Fibroblast of gingiva (primary cell): ENCODE measurements around the gene ITIH2.
"Not testable (repeated sequence)": the region's sequence is repeated elsewhere in the genome, so short reads cannot be mapped to it uniquely, and the experiment has no call there.

ENCODE experiments used
- DNase-seq: peaks from one replicate; pipeline ENCODE4 v3.0.0-alpha.2; 2011; ENCODE audit warnings: low read depth

Gene ITIH2

DNA sequence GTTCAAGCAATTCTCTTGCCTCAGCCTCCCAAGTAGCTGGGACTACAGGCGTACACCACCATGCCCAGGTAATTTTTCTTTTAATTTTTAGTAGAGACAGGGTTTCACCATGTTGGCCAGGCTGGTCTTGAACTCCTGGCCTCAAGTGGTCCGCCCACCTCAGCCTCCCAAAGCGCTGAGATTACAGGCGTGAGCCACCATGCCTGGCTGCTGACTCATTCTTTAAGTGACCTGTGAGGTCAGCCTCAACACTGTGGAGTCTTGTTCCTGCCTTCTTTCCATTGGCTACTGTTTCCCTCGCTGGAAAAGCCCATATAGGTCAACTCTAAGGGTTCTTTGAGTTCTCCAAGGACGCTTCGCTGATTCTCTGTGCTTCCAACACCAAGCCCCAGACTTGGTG lies 45.5 kb downstream of the ITIH2 start:
- not testable (repeated sequence) for DNase-seq

DNA sequence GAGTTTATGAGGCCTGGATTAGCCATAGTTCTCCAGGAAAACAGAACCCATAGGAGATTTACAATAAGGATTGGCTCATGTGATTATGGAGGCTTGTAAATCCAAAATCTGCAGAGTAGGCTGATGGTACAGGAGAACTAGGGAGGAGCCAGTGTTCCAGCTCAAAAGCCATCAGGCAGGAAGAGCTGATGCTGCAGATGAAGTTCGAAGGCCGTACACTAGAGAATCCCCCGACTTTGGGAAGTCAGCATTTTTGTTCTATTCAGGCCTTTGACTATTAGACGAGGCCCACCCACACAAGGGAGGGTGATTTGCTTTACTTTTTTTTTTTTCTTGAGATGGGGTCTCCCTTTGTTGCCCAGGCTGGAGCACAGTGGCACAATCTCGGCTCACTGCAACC lies 47.1 kb downstream of the ITIH2 start:
- no peak for DNase-seq

DNA sequence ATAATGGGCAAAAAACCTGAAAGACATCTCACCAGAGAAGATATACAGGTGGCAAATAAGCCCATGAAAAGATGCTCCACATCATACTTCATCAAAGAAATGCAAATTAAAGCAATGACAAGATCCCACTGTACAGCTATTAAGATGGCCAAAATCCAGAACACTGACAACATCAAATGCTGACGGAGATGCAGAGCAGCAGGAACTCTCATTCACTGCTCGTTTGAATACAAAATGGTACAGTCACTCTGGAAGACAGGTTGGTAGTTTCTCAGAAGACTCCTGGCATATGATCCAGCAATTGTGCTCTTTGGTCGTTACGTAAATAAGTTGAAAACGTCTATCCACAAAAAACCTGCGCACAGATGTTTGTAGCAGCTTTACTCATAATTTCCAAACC lies 49.1 kb downstream of the ITIH2 start:
- no peak for DNase-seq

DNA sequence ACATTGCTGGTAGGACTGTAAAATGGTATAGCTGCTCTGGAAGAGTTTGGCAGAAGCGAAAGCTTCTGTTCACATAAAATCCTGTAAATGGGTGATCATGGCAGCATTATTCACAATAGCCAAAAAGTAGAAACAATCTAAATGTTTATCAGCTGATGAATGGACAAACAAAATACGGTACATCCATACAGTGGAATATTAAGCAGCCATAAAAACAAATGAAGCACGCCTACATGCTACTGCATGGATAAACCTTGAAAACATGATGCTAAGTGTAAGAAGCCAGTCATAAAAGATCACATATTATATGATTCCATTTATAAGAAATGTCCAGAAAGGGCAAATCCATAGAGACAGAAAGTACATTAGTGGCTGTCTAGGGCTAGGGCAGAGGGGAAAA lies 52.0 kb downstream of the ITIH2 start:
- DNase-seq: no peak

DNA sequence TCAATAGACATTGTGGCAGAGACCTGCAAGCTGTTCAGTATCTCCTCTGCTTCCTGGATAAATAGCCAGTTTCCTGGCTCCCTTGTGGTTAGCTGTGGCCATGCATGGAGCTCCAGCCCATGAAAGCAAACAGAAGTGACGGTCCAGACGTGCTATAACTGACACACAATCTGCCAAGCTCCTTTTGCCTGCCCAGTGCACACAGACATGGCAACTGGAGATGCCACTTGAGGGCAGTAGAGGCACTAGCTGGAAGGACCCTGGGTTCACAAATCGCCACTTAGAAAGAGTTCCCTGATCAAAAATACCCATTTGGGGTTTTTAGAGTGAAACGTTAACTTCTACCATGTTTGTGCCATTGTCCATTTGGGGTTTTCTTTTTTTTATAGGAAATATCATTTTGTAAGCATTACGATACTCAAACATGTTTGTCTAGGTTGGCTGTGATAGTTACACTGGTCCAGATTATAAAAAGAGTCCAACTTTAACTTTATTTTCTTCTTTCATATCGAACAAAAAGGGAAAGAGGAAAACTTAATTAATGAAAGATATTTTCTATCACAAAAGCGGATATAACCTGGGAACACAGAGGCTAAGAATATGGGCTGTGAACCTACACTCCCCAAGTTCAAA lies 53.4 kb downstream of the ITIH2 start:
- no peak for DNase-seq

DNA sequence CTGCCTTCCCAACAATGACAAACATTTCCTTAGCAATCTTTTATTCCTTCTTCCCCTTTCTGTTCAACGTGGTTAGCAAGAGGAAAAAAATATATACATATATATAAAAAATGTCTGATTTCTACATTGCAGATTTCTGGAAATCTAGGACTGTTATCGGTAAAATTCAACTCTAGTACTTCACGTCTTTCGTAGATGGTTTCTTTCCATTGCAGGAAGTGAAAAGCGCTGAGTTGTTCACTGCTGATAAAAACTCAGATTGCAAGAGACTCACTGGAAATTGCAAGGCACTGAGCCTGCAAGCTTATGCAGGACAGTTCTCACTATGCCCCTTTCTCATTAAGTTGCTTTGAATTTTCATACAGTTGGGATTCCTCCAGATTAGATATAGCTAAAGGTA lies 60.8 kb downstream of the ITIH2 start:
- no peak for DNase-seq

DNA sequence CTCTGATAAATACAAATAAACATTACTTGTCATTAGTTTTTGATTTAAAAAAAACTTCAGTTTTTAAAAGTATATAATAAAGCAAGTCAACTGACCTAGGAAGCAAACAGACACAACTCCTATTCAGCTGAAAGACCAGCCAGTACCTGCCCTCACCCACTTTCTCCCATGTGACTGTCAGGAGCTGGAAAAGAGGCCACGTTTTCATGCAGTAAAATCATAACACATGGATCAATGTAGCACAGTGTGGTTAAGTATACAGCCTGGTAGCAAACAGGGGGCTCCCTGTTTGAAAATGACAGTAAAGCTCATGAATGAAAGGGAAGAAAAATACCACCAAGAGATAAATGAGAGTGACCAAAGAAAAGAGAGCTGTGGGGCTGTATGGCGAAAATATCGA lies 63.1 kb downstream of the ITIH2 start:
- DNase-seq: no peak

DNA sequence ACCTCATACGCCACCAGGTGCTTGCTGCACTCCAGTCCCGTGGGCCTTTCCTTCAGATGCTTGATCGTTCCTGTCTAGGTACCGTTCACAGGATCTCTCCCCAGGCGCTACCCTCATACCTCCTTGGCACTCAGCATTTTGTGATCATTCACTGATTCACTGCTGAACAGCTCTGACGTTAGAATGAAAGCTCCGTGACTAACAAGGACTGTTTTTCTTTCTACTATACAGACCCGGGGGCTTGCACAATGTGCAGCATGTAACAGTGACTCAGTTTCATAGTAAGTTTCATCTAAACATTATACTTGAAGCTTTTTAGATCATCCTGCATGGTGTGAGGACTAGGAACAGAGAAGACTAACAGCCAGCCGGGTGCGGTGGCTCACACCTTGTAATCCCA lies 64.1 kb downstream of the ITIH2 start:
- peak; percentile 71 for DNase-seq

DNA sequence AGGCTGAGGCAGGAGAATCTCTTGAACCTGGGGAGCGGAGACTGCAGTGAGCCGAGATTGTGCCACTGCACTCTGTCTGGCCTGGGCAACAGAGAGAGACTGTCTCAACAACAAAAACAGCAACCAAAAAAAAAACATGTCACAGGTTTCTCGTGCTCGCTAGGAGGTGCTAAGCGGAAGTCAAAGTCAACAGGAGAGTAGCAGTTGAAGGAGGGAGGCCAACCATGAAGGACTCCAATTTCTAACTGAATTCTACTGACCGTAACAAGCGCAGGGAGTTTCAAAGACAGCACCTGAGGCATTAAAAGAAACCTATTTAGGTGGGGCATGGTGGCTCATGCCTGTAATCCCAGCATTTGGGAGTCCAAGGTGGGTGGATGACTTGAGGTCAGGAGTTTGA lies 65.3 kb downstream of the ITIH2 start:
- DNase-seq: no peak

DNA sequence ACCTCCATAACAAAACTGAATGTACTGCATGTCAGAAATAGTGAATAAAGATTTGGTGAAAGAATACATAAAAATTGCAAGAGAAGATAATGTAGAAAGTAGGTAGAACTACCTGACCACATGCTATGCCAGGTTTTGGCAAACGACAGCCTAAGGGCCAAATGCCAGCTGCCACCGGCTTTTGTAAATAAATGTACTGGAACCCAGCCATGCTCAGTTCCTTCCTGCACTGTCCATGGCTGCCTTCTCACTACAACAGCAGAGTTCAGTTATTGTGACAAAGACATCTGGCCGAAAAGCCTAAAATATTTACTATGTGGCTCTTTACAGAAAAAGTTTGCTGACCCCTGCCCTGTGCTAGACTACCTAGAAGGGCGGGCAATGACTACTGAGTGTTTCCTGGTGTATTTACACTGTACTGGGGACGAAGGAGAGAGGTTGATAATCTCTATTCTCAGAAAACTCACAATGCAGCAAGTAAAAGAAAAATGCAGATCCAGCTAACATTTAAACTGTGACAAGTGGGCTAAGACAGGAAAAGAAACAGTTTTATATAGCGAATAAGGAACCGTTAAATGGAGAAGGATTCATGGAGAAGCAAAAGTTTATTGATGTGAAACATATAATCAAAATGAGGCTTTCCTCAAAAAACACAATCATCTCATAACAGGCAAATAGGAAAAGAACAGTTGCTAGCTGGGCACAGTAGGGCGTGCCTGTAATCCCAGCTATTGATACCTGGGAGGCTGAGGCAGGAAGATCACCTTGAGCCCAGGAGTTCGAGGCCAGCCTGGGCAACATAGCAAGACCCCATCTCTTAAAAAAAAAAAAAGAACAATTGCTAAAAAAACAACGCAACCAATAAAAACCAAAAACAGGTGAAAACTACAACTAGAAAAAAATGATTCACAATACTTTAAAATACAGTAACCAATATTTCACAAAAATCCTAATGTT lies 71.0 kb downstream of the ITIH2 start:
- DNase-seq: no peak

DNA sequence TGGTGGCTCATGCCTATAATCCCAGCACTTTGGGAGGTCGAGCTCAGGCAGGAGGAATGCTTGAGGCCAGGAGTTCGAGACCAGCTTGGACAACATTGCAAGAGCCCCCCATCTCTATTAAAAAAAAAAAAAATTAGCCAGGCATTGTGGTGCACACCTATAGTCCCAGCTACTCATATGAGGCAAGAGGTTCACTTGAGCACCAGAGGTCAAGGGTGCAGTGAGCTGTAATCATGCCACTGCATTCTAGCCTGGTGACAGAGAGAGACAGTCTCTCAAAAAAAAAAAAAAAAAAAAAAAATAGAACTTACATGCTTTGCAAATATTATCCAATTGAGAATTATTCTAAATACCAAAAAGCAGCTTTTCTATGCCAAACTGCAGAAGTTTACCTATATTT lies 73.7 kb downstream of the ITIH2 start:
- no peak for DNase-seq

DNA sequence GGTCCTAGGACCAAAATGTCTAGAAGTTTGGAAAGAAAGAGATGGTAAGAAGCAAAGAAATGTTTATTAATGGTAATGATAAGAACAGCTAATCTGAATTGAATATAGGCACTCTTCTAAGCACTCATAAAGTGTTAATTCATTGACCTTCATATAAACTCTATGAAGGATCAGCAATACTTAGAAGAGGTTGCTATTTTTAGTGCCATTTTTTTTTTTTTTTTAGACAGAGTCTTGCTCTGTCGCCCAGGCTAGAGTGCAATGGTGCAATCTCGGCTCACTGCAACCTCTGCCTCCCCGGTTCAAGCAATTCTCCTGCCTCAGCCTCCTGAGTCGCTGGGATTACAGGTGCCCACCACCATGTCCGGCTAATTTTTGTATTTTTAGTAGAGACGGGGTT lies 79.1 kb downstream of the ITIH2 start:
- DNase-seq: not testable (repeated sequence)

DNA sequence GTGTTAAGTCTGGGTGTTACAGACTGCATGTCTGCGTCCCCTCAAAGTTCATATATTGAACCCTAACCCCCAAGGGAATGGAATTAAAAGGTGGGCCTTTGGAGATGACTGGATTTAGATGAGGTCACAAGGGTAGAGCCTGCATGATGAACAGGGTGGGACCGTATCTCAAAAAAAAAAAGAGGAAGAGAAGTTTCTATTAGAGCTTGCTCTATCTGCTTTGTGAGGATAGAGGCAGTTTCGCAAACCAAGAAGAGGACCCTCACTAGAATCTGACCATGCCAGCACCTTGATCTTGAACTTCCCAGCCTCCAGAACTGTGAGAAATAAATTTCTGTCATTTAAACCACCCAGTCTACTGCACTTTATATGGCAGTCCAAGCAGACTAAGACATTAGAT lies 83.3 kb downstream of the ITIH2 start:
- DNase-seq: no peak

DNA sequence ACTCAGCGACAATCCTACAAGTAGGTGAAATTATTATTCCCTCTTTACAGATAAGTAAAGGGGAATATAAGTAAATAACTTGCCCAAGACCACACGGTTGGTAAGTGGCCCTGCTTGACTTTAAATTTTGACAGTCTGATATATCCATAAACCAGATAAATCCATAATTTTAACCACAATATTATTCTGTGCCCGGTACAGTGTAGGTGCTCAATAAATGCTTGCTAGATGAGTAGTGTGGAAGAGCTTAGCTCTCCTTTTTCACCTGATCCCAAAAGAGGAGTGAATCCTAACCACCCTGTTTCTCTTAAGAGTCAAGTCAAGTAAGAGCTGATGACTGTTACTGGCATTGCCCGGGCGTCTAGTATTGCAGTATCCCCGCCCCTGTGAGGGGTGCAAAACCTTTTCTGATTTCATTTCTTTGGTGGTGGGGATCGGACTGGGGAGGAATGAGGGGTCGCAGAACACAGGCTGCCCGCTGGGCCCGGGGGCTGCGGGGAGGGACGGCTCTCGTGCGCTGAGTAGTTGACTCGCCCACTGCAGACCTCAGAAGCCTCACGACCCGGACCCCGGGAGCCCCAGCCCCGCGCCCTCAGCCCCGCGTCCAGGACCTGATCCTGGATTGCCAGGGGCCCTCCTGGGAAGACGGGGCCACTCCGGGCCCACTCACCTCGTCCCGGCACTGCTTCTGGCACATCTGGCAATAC lies 84.2 kb downstream of the ITIH2 start:
- no peak for DNase-seq

DNA sequence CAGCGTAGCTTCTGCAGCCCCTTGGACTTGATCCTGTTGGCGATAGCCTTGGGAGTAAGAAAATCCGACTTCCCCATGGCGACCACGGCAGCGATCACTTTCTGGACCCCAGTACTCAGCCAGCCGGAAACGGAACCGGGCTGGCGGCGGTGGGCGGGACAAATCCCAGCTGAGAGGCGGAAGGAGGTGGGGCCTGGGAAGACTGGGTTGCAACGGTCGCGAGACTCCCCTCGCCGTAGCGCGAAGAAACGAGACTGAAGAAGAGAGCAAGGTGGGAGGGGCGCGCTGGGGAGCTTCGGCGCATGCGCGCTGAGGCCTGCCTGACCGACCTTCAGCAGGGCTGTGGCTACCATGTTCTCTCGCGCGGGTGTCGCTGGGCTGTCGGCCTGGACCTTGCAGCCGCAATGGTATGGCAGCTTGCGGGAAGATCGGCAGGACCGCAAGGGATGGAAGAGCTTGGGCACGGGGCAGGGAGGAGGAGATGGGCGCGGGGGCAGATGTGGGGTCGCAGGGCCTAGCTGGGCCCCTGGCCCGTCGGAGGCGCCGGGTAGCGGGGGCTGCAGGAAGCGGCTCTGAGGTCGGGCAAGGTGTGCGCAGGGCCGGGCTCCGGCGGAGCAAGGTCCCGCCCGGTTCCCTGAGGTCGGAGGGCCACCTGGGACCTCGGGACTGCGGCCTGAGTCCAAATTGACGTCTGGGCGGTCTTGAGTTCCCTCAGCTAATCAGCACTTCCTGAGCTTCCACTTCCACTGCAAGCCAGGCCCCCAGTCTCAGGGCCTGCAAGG lies 84.9 kb downstream of the ITIH2 start, which contains the start of the genes ATP5F1C and KIN:
Gene ATP5F1C, plus strand, starts transcription at position 321 of the 782 bp plus-strand sequence. Its CDS starts 31 bp downstream, at position 352.
Gene KIN, minus strand, starts transcription at position 137 of the 782 bp plus-strand sequence. Its CDS starts 60 bp downstream, at position 77.
- peak; percentile 95 for DNase-seq

DNA sequence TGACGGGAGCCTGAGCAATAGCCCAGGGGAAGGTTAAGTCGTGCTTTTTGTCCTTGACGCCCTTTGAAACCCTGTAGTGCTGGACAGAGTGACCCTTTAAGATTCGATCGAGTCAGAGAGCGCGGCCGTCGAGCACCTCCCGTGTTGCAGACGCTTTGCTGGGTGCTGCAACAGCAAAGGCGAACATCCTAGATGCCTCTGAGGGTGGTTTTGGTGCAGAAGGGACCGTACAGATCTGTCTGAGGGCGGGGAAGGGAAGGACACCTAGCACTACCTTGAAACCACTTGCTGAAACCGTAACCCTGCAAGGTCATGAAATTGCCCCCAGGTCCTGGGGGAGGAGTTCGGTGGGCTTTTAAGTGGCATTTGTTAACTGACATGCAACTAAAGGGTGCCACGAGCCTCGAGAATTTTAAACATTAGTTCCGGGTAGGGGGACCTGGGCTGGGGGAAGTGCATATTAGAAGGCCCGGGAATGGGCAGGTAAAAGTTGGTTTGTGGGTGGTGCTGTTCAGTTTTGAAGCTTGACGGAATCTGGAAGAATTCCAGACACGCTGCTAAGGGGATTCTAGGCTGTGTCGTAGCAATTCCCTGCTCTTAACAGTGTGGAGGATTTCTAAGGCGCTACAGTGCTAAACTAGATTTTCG lies 85.6 kb downstream of the ITIH2 start:
- DNase-seq: no peak

DNA sequence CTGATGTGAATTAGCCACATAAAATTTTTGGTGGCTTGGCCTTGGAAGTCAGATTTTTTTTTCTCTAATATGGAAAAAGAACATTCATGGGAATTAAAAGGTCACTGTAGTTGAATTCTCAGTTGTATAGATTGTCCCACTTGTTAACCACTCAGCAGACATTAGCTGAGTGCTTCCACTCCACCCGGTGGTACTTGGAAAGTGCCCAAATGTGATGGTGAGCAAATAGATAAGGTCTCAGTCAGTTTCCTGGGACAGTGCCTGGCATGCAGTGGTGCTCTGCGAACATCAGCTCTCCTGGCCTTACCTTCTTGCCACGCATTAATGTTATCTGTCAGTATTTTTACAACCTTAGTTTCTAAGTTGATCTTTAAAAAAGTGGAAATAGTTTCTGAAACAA lies 86.3 kb downstream of the ITIH2 start:
- DNase-seq: no peak

DNA sequence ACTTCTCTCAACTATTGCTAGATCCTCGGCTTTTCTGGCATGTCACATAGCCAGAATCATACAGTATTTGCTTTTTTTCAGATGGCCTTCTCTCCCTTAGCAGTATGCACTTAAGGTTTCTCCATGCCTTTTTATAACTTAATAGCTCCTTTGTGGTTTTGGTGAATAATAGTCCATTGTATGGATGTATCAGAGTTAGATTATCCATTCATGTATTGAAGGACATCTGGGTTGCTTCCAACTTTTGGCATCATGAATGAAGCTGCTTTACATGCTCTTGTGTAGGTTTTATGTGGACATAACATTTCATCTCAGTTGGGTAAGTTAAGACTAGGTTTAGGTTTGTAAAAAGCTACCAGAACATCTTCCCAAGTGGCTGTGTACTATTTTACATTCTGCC lies 89.4 kb downstream of the ITIH2 start:
- no peak for DNase-seq

DNA sequence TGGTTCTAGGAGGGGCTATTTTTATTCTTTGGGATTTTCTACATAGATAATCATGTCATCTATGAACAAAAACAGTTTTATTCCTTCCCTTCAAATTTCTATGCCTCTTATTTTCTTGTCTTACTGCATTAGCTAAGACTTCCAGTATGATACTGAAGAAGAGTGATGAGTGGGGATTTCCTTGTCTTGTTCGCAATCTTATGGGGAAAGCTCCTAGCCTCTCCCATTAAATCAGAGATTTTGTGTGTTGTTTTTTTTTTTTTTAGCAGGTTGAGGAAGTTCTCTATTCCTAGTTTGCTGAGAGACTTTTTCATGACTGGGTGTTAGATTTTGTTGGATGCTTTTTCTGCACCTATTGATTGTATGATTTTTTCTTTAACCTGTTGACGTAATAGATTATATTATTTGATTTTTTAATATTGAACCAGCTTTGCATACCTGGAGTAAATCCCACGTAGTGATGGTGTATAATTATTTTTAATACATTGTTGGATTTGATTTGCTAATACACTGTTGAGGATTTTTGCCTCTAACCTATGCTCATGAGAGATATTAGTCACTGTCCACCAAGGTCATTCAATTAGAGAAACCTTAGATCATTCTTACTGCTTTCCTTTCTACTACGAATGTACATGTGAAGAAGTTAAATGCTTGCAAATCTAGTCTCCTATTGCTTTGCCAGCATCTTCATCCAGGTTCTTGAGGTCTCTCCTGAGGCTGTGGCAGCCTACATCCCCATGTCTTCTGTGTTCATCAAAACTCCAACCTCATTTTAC lies 91.3 kb downstream of the ITIH2 start:
- DNase-seq: no peak

DNA sequence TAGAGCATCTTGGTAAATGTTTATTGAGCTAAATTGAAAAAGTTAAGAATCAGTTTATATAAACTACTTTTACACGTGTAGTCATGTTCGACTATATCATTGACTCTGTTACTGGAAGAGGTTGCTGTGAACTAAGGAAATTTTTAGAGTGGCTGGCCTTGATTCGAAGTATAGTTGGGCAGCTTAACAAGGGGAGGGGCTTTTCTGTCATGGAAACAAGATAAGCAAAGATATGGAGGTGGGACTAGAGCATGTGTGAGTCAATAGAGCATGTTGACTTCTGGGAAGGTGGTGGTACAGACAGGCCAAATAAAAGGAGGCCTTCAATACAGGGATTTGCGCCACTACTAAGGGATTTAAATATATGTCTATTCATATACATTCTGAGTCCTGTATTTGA lies 92.5 kb downstream of the ITIH2 start:
- DNase-seq: no peak

DNA sequence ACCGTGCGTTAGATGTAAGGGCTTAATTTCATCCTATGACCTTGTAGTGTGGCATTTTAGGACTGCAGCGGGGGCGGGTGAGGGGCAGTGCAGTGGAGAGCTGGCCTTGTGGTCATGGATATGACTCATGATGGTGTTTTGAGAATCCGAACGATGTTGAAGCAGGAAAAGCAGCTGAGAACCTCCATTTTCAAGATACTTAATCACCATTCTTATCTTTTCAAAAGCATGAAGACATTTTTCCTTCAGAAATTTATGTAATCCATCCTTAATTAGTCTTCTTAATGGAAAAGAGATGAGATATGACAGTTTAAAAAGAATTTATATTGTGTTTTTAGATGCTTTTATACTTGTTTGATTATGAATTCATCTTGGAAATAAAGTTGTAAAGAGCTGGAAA lies 94.5 kb downstream of the ITIH2 start:
- peak; percentile 80 for DNase-seq
